ENCODE data around the gene ZNF396.

GRCh38 chr18:35324926-35325655, 52.0 kb downstream of the ZNF396 start:
- no peak for TF ChIP-seq MAFK (IDR thresholded peaks at IDR 0.05; ENCODE audit: partially characterized antibody)
- TF ChIP-seq MYC (IDR thresholded peaks at IDR 0.05; ENCODE audit: borderline replicate concordance, low read length), result no peak
- TF ChIP-seq CTCF (IDR thresholded peaks at IDR 0.05), result no peak
- no peak for TF ChIP-seq CHD4 (IDR thresholded peaks at IDR 0.05; ENCODE audit: borderline replicate concordance)
- no peak for TF ChIP-seq EHMT2 (IDR thresholded peaks at IDR 0.05; ENCODE audit: low read depth)
- no peak for TF ChIP-seq REST (IDR thresholded peaks at IDR 0.05)
- TF ChIP-seq ELK1 (IDR thresholded peaks at IDR 0.05; ENCODE audit: low read depth, low read length), result no peak
- no peak for TF ChIP-seq EP300 (IDR thresholded peaks at IDR 0.05)
- TF ChIP-seq BCL3 (IDR thresholded peaks at IDR 0.05), result no peak
